GM12878 (cell line): ENCODE measurements around the gene CLEC16A. TPM values are rescaled to one million over a fixed set of nuclear protein-coding genes. Genes with fewer than 3 reads are reported as not detected.

ENCODE experiments used
- ATF7 ChIP-seq: fragments of 450-650 bp; IDR thresholded peaks from 2 replicates; pipeline ENCODE4 v1.6.1; 2016; ENCODE audit warnings: low read depth, mild to moderate bottlenecking
- BMI1 ChIP-seq: fragments of 450-650 bp; IDR thresholded peaks from 2 replicates; pipeline ENCODE4 v1.6.1; 2016; ENCODE audit warnings: mild to moderate bottlenecking, moderate library complexity, borderline replicate concordance
- CBFB ChIP-seq: IDR thresholded peaks from 2 replicates; pipeline ENCODE4 v1.6.1; 2016; ENCODE audit warnings: antibody characterized with exemption, low read depth
- CEBPB ChIP-seq, 2 experiments: fragments of 150-350 bp in 1 of 2; IDR thresholded peaks; 2 replicates each; pipeline ENCODE4 v1.6.1; 2012 to 2014; ENCODE audit warnings: low read depth in 2 of 2, low read length in 2 of 2, borderline replicate concordance in 1 of 2, inconsistent platforms in 1 of 2
- CUX1 ChIP-seq: IDR thresholded peaks from 2 replicates; pipeline ENCODE4 v1.6.1; 2012; ENCODE audit warnings: improper control_type of control experiment, low read depth, low read length; ENCODE audit not compliant: insufficient replicate concordance
- DPF2 ChIP-seq: fragments of 450-650 bp; IDR thresholded peaks from 2 replicates; pipeline ENCODE4 v1.6.1; 2017; ENCODE audit warnings: mild to moderate bottlenecking
- IRF5 ChIP-seq: fragments of 450-650 bp; IDR thresholded peaks from 2 replicates; pipeline ENCODE4 v1.6.1; 2017; ENCODE audit warnings: borderline replicate concordance
- KLF5 ChIP-seq: fragments of 450-650 bp; IDR thresholded peaks from 2 replicates; pipeline ENCODE4 v1.6.1; 2014; ENCODE audit warnings: mild to moderate bottlenecking; ENCODE audit not compliant: partially characterized antibody
- MLLT1 ChIP-seq: fragments of 450-650 bp; IDR thresholded peaks from 2 replicates; pipeline ENCODE4 v1.6.1; 2016; ENCODE audit warnings: mild to moderate bottlenecking
- NRF1 ChIP-seq: conservative IDR thresholded peaks from 2 replicates; pipeline ENCODE4 v1.6.1; 2011; ENCODE audit warnings: mild to moderate bottlenecking, low read depth, low read length, improper control_type of control experiment
- PAX5 ChIP-seq: IDR thresholded peaks from 2 replicates; pipeline ENCODE4 v1.6.1; 2011; ENCODE audit warnings: low read depth, low read length, borderline replicate concordance
- RELB ChIP-seq: fragments of 450-650 bp; IDR thresholded peaks from 2 replicates; pipeline ENCODE4 v1.6.1; 2017; ENCODE audit warnings: low read depth, mild to moderate bottlenecking, moderate library complexity
- SIN3A ChIP-seq: IDR thresholded peaks from 2 replicates; pipeline ENCODE4 v1.6.1; 2012; ENCODE audit warnings: low read depth, low read length, improper control_type of control experiment
- USF1 ChIP-seq: IDR thresholded peaks from 2 replicates; pipeline ENCODE4 v1.6.1; 2011; ENCODE audit warnings: borderline replicate concordance, low read depth, mild to moderate bottlenecking, moderate library complexity, mixed read lengths, low read length; ENCODE audit not compliant: insufficient read depth; ENCODE audit errors: extremely low read length
- polyA plus RNA-seq, 11 experiments: library from polyadenylated mRNA; depleted of rRNA in 4 of 11; unstranded in 6 of 11; stranded (reverse) in 5 of 11; fragments of >200 nt; fragmentation: Nextera tagmentation in 4 of 11; fragmentation: Illumina TruSeq in 1 of 11; extraction: Ambion mirVana in 4 of 11; extraction: Trizol in 1 of 11; gene quantifications; 1 replicate in 1 of 11; 2 replicates in 10 of 11; pipeline versions ENCODE4 v1.2.1 to v1.2.3, GENCODE V29; 2011 to 2016; ENCODE audit warnings: inconsistent platforms in 2 of 11, missing spikeins in 2 of 11, low read depth in 1 of 11
- total RNA-seq, 4 experiments: library from RNA; depleted of rRNA in 3 of 4; stranded (reverse); fragments of >200 nt in 3 of 4; fragmentation: Illumina TruSeq in 1 of 4; extraction: Trizol in 1 of 4; gene quantifications; 2 replicates each; pipeline versions ENCODE4 v1.2.1 to v1.2.3, GENCODE V29; 2013 to 2021

CLEC16A gene
- total and polyA plus RNA-seq, 10 of the 15 experiments (the other 5 are each of a cell fraction or from before 2014, with no cell fraction given), result 1.5 to 28.8 (median 19.2) TPM

- TF ChIP-seq CUX1 (no peak), PAX5 (no peak), MLLT1 (no peak; the same call in 1 of the 2 replicates), DPF2 (0 out of 2 replicates have a peak, but pooled peaks have one; percentile 26), KLF5 (no peak), CBFB (no peak), ATF7 (no peak), RELB (peak; percentile 41; the same call in 1 of the 2 replicates), CEBPB (IDR thresholded peaks at IDR 0.05; ENCODE audit: borderline replicate concordance in 1 of 2, low read depth in 2 of 2, low read length in 2 of 2) (no peak), SIN3A (no peak), BMI1 (no peak), NRF1 (no peak), USF1 (no peak), IRF5 (no peak)
Measured at GRCh38 chr16:10947211-10947787, 2.9 kb downstream of the CLEC16A start (continued).
